NCI-H524 (cell line): ENCODE measurements around the gene UCN.
"Not testable (repeated sequence)": the region's sequence is repeated elsewhere in the genome, so short reads cannot be mapped to it uniquely, and the experiment has no call there.

ENCODE experiments used
- DNase-seq, 2 experiments: peaks; one replicate each; lab custom pipeline; 2025; lab: John Stamatoyannopoulos, UW

Gene UCN

GRCh38 chr2:27314709-27315108, 6.5 kb upstream of the UCN start:
- DNase-seq, result no peak

- DNase-seq, result no peak
Measured at GRCh38 chr2:27313882-27314645, 5.8 kb upstream of the UCN start.

- DNase-seq, result no peak
Measured at GRCh38 chr2:27312152-27312551, 3.9 kb upstream of the UCN start.

GRCh38 chr2:27309651-27310050, 1.4 kb upstream of the UCN start:
- DNase-seq, result no peak

GRCh38 chr2:27307545-27308358, 493 bp downstream of the UCN start:
- DNase-seq, result no peak

GRCh38 chr2:27307287-27307544, 1.0 kb downstream of the UCN start:
- no peak for DNase-seq

GRCh38 chr2:27306573-27307286, 1.5 kb downstream of the UCN start:
- peak in 1 of 2 experiments; percentile 43 for DNase-seq

- no peak for DNase-seq
Measured at GRCh38 chr2:27306136-27306535, 2.1 kb downstream of the UCN start.

GRCh38 chr2:27305516-27305915, 2.7 kb downstream of the UCN start:
- DNase-seq, result no peak

- DNase-seq, result no peak
Measured at GRCh38 chr2:27304488-27305240, 3.6 kb downstream of the UCN start.

- peak; percentile 48 to 77 for DNase-seq
Measured at GRCh38 chr2:27303093-27304025, 4.9 kb downstream of the UCN start.

GRCh38 chr2:27300606-27301005, 7.6 kb downstream of the UCN start:
- DNase-seq, result not testable (repeated sequence)

- DNase-seq, result no peak
Measured at GRCh38 chr2:27298391-27299080, 9.7 kb downstream of the UCN start.

- DNase-seq, result no peak
Measured at GRCh38 chr2:27297195-27297594, 11.1 kb downstream of the UCN start.

- DNase-seq, result no peak
Measured at GRCh38 chr2:27296481-27296880, 11.8 kb downstream of the UCN start.

GRCh38 chr2:27294928-27295327, 13.3 kb downstream of the UCN start:
- DNase-seq, result no peak

- peak in 1 of 2 experiments; percentile 30 for DNase-seq
Measured at GRCh38 chr2:27291865-27292264, 16.4 kb downstream of the UCN start.

GRCh38 chr2:27290549-27290948, 17.7 kb downstream of the UCN start:
- no peak for DNase-seq

- DNase-seq, result no peak
Measured at GRCh38 chr2:27288610-27289009, 19.6 kb downstream of the UCN start.

GRCh38 chr2:27285481-27285880, 22.8 kb downstream of the UCN start:
- DNase-seq, result no peak
